GM23248 (cell line): Measurements from ENCODE around the gene ELOVL1. TPM values are rescaled to one million over a fixed set of nuclear protein-coding genes. Genes with fewer than 3 reads are reported as not detected.
"Not testable (repeated sequence)": the region's sequence is repeated elsewhere in the genome, so short reads cannot be mapped to it uniquely, and the experiment has no call there.

ENCODE experiments used
- DNase-seq: peaks from one replicate; pipeline ENCODE4 v3.0.0-alpha.2; 2015
- H2AFZ ChIP-seq: fragments of 200-600 bp; sonication (generic); 2 replicates; pipeline ENCODE4 v1.6.1; 2016; ENCODE audit warnings: antibody characterized with exemption
- H3F3A ChIP-seq: fragments of 200-600 bp; sonication (generic); 2 replicates; pipeline ENCODE4 v1.6.1; 2016; ENCODE audit warnings: mild to moderate bottlenecking, antibody characterized with exemption, mixed run types; ENCODE audit not compliant: insufficient read depth
- H3K27ac ChIP-seq: fragments of 200-600 bp; sonication (generic); 2 replicates; pipeline ENCODE4 v1.5.1; 2016; ENCODE audit warnings: mild to moderate bottlenecking
- H3K27me3 ChIP-seq: fragments of 200-600 bp; sonication (generic); replicated peaks from 2 replicates; pipeline ENCODE4 v1.6.1; 2016; ENCODE audit warnings: mild to moderate bottlenecking; ENCODE audit not compliant: insufficient read depth
- H3K36me3 ChIP-seq: fragments of 200-600 bp; sonication (generic); 2 replicates; pipeline ENCODE4 v1.6.1; 2016; ENCODE audit warnings: low read depth, mild to moderate bottlenecking
- H3K4me1 ChIP-seq: fragments of 200-600 bp; sonication (generic); 2 replicates; pipeline ENCODE4 v1.6.1; 2016; ENCODE audit warnings: mild to moderate bottlenecking; ENCODE audit not compliant: insufficient read depth
- H3K4me2 ChIP-seq: fragments of 200-600 bp; sonication (generic); one replicate; pipeline ENCODE4 v1.6.1; 2016; ENCODE audit warnings: mild to moderate bottlenecking; ENCODE audit not compliant: unreplicated experiment
- H3K4me3 ChIP-seq: fragments of 200-600 bp; sonication (generic); 2 replicates; pipeline ENCODE4 v1.5.1; 2016; ENCODE audit warnings: mild to moderate bottlenecking
- H3K79me2 ChIP-seq: fragments of 200-600 bp; sonication (generic); 2 replicates; pipeline ENCODE4 v1.6.1; 2016; ENCODE audit warnings: mild to moderate bottlenecking; ENCODE audit not compliant: insufficient read depth
- H3K9ac ChIP-seq: fragments of 200-600 bp; sonication (generic); 2 replicates; pipeline ENCODE4 v1.6.1; 2016; ENCODE audit warnings: mild to moderate bottlenecking
- H3K9me2 ChIP-seq: fragments of 200-600 bp; sonication (generic); 2 replicates; pipeline ENCODE4 v1.6.1; 2016; ENCODE audit warnings: mixed run types, mild to moderate bottlenecking, moderate library complexity; ENCODE audit not compliant: insufficient read depth
- H3K9me3 ChIP-seq: fragments of 200-600 bp; sonication (generic); one replicate; pipeline ENCODE4 v1.6.1; 2017; ENCODE audit warnings: low read depth
- H4K20me1 ChIP-seq: fragments of 200-600 bp; sonication (generic); 2 replicates; pipeline ENCODE4 v1.6.0; 2016; ENCODE audit not compliant: insufficient read depth
- EZH2 ChIP-seq: fragments of 200-600 bp; sonication (generic); IDR thresholded peaks from 2 replicates; pipeline ENCODE4 v1.6.1; 2018; ENCODE audit warnings: antibody characterized with exemption, mild to moderate bottlenecking; ENCODE audit not compliant: insufficient read depth, poor library complexity, severe bottlenecking
- EZH2phosphoT487 ChIP-seq: fragments of 200-600 bp; sonication (generic); IDR thresholded peaks from 2 replicates; pipeline ENCODE4 v1.6.1; 2018; ENCODE audit warnings: antibody characterized with exemption, moderate library complexity, mild to moderate bottlenecking, low read depth; ENCODE audit not compliant: insufficient read depth
- WGBS, 2 experiments: methylation state at CpG; one replicate each; pipeline ENCODE4 v1.1.6; 2015 to 2017; ENCODE audit warnings: low lambda C conversion rate in 2 of 2, low coverage in 1 of 2; ENCODE audit errors: missing lambda C conversion rate in 2 of 2; 5-methylcytosine and 5-hydroxymethylcytosine counted together
- in situ Hi-C: fragments of 300-500 bp; cut with MboI; formaldehyde crosslinking; loops from 2 replicates; pipeline ENCODE4 v1.15.0; 2020
- polyA plus RNA-seq: library from polyadenylated mRNA; unstranded; fragments of >200 nt; fragmentation: Nextera tagmentation; extraction: Ambion mirVana; gene quantifications from 2 replicates; pipeline ENCODE4 v1.2.1, GENCODE V29; 2016
- total RNA-seq: library from RNA; depleted of rRNA; stranded (reverse); fragments of >200 nt; shearing (Covaris generic); gene quantifications from 2 replicates; pipeline ENCODE4 v1.2.3, GENCODE V29; 2014; rRNA removed

ELOVL1 gene
- total RNA-seq, result 106 and 107 TPM in 2 replicates
- polyA plus RNA-seq, result 152 and 155 TPM in 2 replicates

GRCh38 chr1:43367904-43368645, at the start of gene ELOVL1:
Gene ELOVL1, minus strand, starts transcription at chr1:43368011. Its CDS starts 2,402 bp downstream, at chr1:43365609.
- peaks cover 8% of the 10 kb centered on the region; the same call in 1 of the 2 replicates for H3K36me3 ChIP-seq
- no peaks in the 10 kb centered on the region for H3K9me3 ChIP-seq
- in situ Hi-C loops, result no loop called here
- H3K4me3 ChIP-seq, result peak within 1 kb of the TSS; percentile 98
- no peaks in the 10 kb centered on the region for H3K27me3 ChIP-seq
- peaks cover 53% of the 10 kb centered on the region for H3F3A ChIP-seq
- peaks cover 19% of the 10 kb centered on the region for H3K4me1 ChIP-seq
- H3K4me2 ChIP-seq, result peak within 1 kb of the TSS; percentile 93
- no peak for TF ChIP-seq EZH2
- TF ChIP-seq EZH2phosphoT487, result no peak
- peak within 1 kb of the TSS; percentile 90 for H3K27ac ChIP-seq
- H3K79me2 ChIP-seq, result peaks cover 73% of the 10 kb centered on the region
- DNase-seq, result peak; percentile 93
- peak within 1 kb of the TSS; percentile 68 for H2AFZ ChIP-seq
- no peaks in the 10 kb centered on the region for H4K20me1 ChIP-seq
- no peaks in the 10 kb centered on the region for H3K9me2 ChIP-seq
- 1% methylated on average over 16 to 23 of the region's 58 CpGs for WGBS, 2 experiments
- peak within 1 kb of the TSS; percentile 99 for H3K9ac ChIP-seq

- WGBS, 2 experiments, result 90 to 93% methylated on average over 5 of the region's 5 CpGs
- no peak for DNase-seq
These were observed 48.1 kb upstream of the ELOVL1 start for GRCh38 chr1:43415901-43416300.

GRCh38 chr1:43414634-43415223, 46.9 kb upstream of the ELOVL1 start:
- Histone ChIP-seq H3K27me3 (no peaks in the 10 kb centered on the region), H3K9me2 (no peaks in the 10 kb centered on the region), H3K9ac (no peak overlapping the region), H3K4me2 (no peak overlapping the region), H4K20me1 (no peaks in the 10 kb centered on the region), H3K9me3 (no peaks in the 10 kb centered on the region), H2AFZ (no peak overlapping the region), H3K4me3 (no peak overlapping the region), H3K36me3 (peaks cover 21% of the 10 kb centered on the region; the same call in 1 of the 2 replicates), H3K27ac (no peak overlapping the region), H3F3A (no peaks in the 10 kb centered on the region), H3K79me2 (no peaks in the 10 kb centered on the region), H3K4me1 (no peaks in the 10 kb centered on the region)
- DNase-seq, result peak; percentile 60
- in situ Hi-C loops, result no loop called here
- TF ChIP-seq EZH2, result no peak
- TF ChIP-seq EZH2phosphoT487, result no peak
- WGBS, 2 experiments, result 83 to 87% methylated on average over 5 of the region's 5 CpGs

More at GRCh38 chr1:43415901-43416300, 48.1 kb upstream of the ELOVL1 start:
- Histone ChIP-seq H3K9ac (no peak overlapping the region), H2AFZ (no peak overlapping the region), H3K4me1 (no peaks in the 10 kb centered on the region), H3F3A (no peaks in the 10 kb centered on the region), H3K27ac (no peak overlapping the region), H3K4me3 (no peak overlapping the region), H3K4me2 (no peak overlapping the region), H4K20me1 (no peaks in the 10 kb centered on the region), H3K9me2 (no peaks in the 10 kb centered on the region), H3K27me3 (no peaks in the 10 kb centered on the region), H3K9me3 (no peaks in the 10 kb centered on the region), H3K79me2 (no peaks in the 10 kb centered on the region), H3K36me3 (peaks cover 16% of the 10 kb centered on the region; the same call in 1 of the 2 replicates)
- in situ Hi-C loops, result no loop called here
- no peak for TF ChIP-seq EZH2phosphoT487
- TF ChIP-seq EZH2, result no peak

- H3K9me2 ChIP-seq, H3K9me3 ChIP-seq, H3K4me1 ChIP-seq, H2AFZ ChIP-seq, H4K20me1 ChIP-seq, in situ Hi-C loops, H3K9ac ChIP-seq, H3K27ac ChIP-seq, DNase-seq, H3K4me2 ChIP-seq, H3K79me2 ChIP-seq, H3F3A ChIP-seq, H3K4me3 ChIP-seq, H3K27me3 ChIP-seq: not testable (repeated sequence)
- H3K36me3 ChIP-seq, result peaks cover 25% of the 10 kb centered on the region; the same call in 1 of the 2 replicates
- WGBS, 2 experiments, result 95 to 97% methylated on average over 1 of the region's 1 CpG
These were observed 45.6 kb upstream of the ELOVL1 start for GRCh38 chr1:43413426-43413825.
